ENCODE measurements around the gene FOXC2. TPM values are rescaled to one million over a fixed set of nuclear protein-coding genes. Genes with fewer than 3 reads are reported as not detected.

The FOXC2 gene
- total and polyA plus RNA-seq, 2 donors (not counting 1 experiment from before 2014, with no cell fraction given) = not detected

DNA sequence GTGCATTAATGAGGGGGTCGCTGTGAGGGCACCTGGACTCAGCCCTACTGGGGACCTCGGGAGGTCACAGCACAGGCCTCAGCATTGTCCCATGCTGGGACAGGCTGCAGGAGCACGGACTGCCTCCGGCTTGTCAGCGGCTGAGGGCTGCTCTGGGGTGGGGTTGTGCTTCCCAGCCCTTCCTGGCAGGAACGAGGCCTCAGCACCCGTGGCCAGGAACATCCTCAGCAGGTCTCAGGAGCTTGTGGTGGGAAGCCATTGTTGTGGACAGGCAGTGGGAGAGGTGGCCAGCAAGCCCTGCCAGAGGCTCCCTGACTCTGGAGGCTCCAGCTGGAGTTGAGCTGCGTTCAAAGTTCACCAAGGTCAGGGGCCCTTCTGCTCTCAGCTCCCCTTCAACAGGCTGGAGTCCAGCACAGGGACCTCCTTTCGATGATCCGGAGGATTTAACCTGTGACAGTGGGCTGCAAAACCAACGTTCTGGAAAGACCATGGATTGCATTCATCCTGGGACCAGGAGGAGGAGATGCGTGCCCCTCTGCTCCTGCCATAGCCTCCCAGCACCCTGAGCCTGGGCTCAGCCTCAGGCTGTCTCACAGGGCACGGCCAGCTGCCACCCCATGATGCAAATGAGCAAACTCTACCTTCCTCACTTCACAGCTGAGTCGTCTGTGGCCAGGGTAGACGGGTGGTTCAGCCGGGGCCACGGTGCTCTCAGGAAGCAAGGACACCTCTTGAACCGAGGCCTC, 44.3 kb downstream of the FOXC2 start:
- 83% methylated on average over 18 of the region's 18 CpGs for WGBS (ENCODE audit: insufficient coverage)
- H3K27me3 Mint-ChIP-seq = peaks cover 12% of the 10 kb centered on the region

DNA sequence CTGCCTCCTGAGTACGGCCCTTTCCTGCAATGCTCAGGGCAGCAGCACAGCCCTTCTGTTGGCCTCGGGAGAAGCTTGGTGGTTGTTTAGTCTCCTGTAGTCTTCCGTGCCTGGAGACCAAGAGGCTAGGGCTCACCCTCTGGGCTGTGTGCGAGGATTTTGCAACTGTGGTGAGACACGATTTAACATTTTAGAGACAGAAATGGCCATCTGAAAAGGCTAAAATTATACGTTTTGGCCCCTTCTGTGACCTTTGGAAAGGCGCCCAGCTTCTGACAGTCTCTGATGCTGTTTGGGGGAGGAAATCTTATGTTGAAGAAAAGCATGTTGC, 44.9 kb downstream of the FOXC2 start:
- intact Hi-C loops (cut with micrococcal nuclease) = no loop called here
- DNase-seq (no peak), ATAC-seq (ENCODE audit: low read depth) (no peak)
- H3K4me2 ChIP-seq (replicated peaks; ENCODE audit: low read depth, low read length, poor library complexity, severe bottlenecking) = no peak overlapping the region
- TF ChIP-seq, protein P1, sequence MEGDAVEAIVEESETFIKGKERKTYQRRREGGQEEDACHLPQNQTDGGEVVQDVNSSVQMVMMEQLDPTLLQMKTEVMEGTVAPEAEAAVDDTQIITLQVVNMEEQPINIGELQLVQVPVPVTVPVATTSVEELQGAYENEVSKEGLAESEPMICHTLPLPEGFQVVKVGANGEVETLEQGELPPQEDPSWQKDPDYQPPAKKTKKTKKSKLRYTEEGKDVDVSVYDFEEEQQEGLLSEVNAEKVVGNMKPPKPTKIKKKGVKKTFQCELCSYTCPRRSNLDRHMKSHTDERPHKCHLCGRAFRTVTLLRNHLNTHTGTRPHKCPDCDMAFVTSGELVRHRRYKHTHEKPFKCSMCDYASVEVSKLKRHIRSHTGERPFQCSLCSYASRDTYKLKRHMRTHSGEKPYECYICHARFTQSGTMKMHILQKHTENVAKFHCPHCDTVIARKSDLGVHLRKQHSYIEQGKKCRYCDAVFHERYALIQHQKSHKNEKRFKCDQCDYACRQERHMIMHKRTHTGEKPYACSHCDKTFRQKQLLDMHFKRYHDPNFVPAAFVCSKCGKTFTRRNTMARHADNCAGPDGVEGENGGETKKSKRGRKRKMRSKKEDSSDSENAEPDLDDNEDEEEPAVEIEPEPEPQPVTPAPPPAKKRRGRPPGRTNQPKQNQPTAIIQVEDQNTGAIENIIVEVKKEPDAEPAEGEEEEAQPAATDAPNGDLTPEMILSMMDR (IDR thresholded peaks at IDR 0.05) = no peak
- TF ChIP-seq EZH2 (IDR thresholded peaks at IDR 0.05; ENCODE audit: borderline replicate concordance, insufficient read depth, low read depth, low read length, poor library complexity, severe bottlenecking) = no peak
- Mint-ChIP-seq H3K27me3 (peaks cover 12% of the 10 kb centered on the region), H3K9me3 (ENCODE audit: insufficient read depth) (no peaks in the 10 kb centered on the region), H3K4me3 (no peak overlapping the region), H3K27ac (no peak overlapping the region), H3K4me1 (no peaks in the 10 kb centered on the region)
- no peaks in the 10 kb centered on the region for H3K79me2 ChIP-seq (ENCODE audit: control insufficient read depth, insufficient read depth, low read length)
- H4K20me1 ChIP-seq (ENCODE audit: control insufficient read depth, insufficient read depth, low read length, poor library complexity, severe bottlenecking) = no peaks in the 10 kb centered on the region
- peaks cover 0 to 7% (median 0%) of the 10 kb centered on the region in 4 experiments for H3K27me3 ChIP-seq (replicated peaks in 1 of 4; ENCODE audit: control extremely low read depth in 1 of 4, control insufficient read depth in 3 of 4, insufficient read depth in 4 of 4, low read length in 3 of 4)
- no peaks in the 10 kb centered on the region for H3K4me1 ChIP-seq (ENCODE audit: control insufficient read depth in 2 of 2, insufficient read depth in 2 of 2, low read length in 2 of 2)
- no peak overlapping the region for H2AFZ ChIP-seq (ENCODE audit: insufficient read depth, low read depth, low read length, poor library complexity, severe bottlenecking)
- WGBS (ENCODE audit: insufficient coverage) = 92% methylated on average over 5 of the region's 7 CpGs
- H3K36me3 ChIP-seq (replicated peaks in 1 of 2; ENCODE audit: control extremely low read depth in 1 of 2, control insufficient read depth in 1 of 2, extremely low read depth in 1 of 2, insufficient read depth in 2 of 2, low read length in 1 of 2) = no peaks in the 10 kb centered on the region
- ChIA-PET POLR2A (no interaction called here), CTCF (no interaction called here)
- no peaks in the 10 kb centered on the region for H3K9me3 ChIP-seq (ENCODE audit: control extremely low read depth in 1 of 3, control insufficient read depth in 2 of 3, insufficient read depth in 1 of 3, low read length in 2 of 3)
- no peak overlapping the region for H3K27ac ChIP-seq (ENCODE audit: low read length in 2 of 2)
- H3K9ac ChIP-seq (ENCODE audit: low read length) = no peak overlapping the region
- no peak overlapping the region for H3K4me3 ChIP-seq (ENCODE audit: control extremely low read depth in 1 of 5, extremely low read depth in 1 of 5, insufficient read depth in 1 of 5, low read depth in 2 of 5, low read length in 4 of 5)

More for the DNA sequence above, 44.3 kb downstream of the FOXC2 start:
- no peaks in the 10 kb centered on the region for H3K79me2 ChIP-seq (ENCODE audit: control insufficient read depth, insufficient read depth, low read length)
- H3K27ac ChIP-seq (ENCODE audit: low read length in 2 of 2) = no peak overlapping the region
- H3K4me1 ChIP-seq (ENCODE audit: control insufficient read depth in 2 of 2, insufficient read depth in 2 of 2, low read length in 2 of 2) = no peaks in the 10 kb centered on the region
- no peak overlapping the region for H3K4me3 ChIP-seq (ENCODE audit: control extremely low read depth in 1 of 5, extremely low read depth in 1 of 5, insufficient read depth in 1 of 5, low read depth in 2 of 5, low read length in 4 of 5)
- ChIA-PET CTCF (no interaction called here), POLR2A (no interaction called here)
- no peak overlapping the region for H3K27ac Mint-ChIP-seq
- no peak overlapping the region for H2AFZ ChIP-seq (ENCODE audit: insufficient read depth, low read depth, low read length, poor library complexity, severe bottlenecking)
- peaks cover 0 to under 1% (median 0%) of the 10 kb centered on the region in 3 donors for H3K9me3 ChIP-seq (ENCODE audit: control extremely low read depth in 1 of 3, control insufficient read depth in 2 of 3, insufficient read depth in 1 of 3, low read length in 2 of 3)
- no peaks in the 10 kb centered on the region for H3K36me3 ChIP-seq (replicated peaks in 1 of 2; ENCODE audit: control extremely low read depth in 1 of 2, control insufficient read depth in 1 of 2, extremely low read depth in 1 of 2, insufficient read depth in 2 of 2, low read length in 1 of 2)
- no peak overlapping the region for H3K9ac ChIP-seq (ENCODE audit: low read length)
- no peak for TF ChIP-seq EZH2 (IDR thresholded peaks at IDR 0.05; ENCODE audit: borderline replicate concordance, insufficient read depth, low read depth, low read length, poor library complexity, severe bottlenecking)
- TF ChIP-seq, protein P1 (IDR thresholded peaks at IDR 0.05) = no peak
- H3K4me2 ChIP-seq (replicated peaks; ENCODE audit: low read depth, low read length, poor library complexity, severe bottlenecking) = no peak overlapping the region
- ATAC-seq (ENCODE audit: low read depth) (no peak), DNase-seq (no peak)
- H3K4me1 Mint-ChIP-seq = no peaks in the 10 kb centered on the region
- H3K4me3 Mint-ChIP-seq = no peak overlapping the region
- intact Hi-C loops (cut with micrococcal nuclease) = no loop called here
- H3K9me3 Mint-ChIP-seq (ENCODE audit: insufficient read depth) = no peaks in the 10 kb centered on the region
- H3K27me3 ChIP-seq (replicated peaks in 1 of 4; ENCODE audit: control extremely low read depth in 1 of 4, control insufficient read depth in 3 of 4, insufficient read depth in 4 of 4, low read length in 3 of 4) = peaks cover 0 to 7% (median 0%) of the 10 kb centered on the region in 4 experiments
- no peaks in the 10 kb centered on the region for H4K20me1 ChIP-seq (ENCODE audit: control insufficient read depth, insufficient read depth, low read length, poor library complexity, severe bottlenecking)
